SK-N-SH treated with all-trans-retinoic acid at 6 μM for 48 hours (cell line): ENCODE measurements around the gene CNTN1.

Source experiments
- ATAC-seq: fragments of 200-7000 bp; cut with Tn5 transposase; 3 replicates; pipeline ENCODE4 v1.9.1; 2020; ENCODE audit warnings: mild to moderate bottlenecking, moderate library complexity
- ARNTL ChIP-seq: fragments of 450-650 bp; formaldehyde crosslinking; IDR thresholded peaks from 2 replicates; pipeline ENCODE4 v1.5.0; 2020; ENCODE audit warnings: low read depth, mild to moderate bottlenecking, moderate library complexity, borderline replicate concordance
- CREB5 ChIP-seq: fragments of 250-450 bp; sonication (Bioruptor Pico); IDR thresholded peaks from 2 replicates; pipeline ENCODE4 v1.5.1; 2020; ENCODE audit warnings: low read depth, mild to moderate bottlenecking, moderate library complexity
- CSRNP3 ChIP-seq: fragments of 250-450 bp; sonication (Bioruptor Pico); IDR thresholded peaks from 2 replicates; pipeline ENCODE4 v1.5.1; 2021; ENCODE audit warnings: mild to moderate bottlenecking, moderate library complexity
- ESRRG ChIP-seq: fragments of 250-450 bp; sonication (Bioruptor Pico); IDR thresholded peaks from 2 replicates; pipeline ENCODE4 v1.6.1; 2021; ENCODE audit warnings: mild to moderate bottlenecking
- GLIS3 ChIP-seq: fragments of 250-450 bp; sonication (Bioruptor Pico); IDR thresholded peaks from 2 replicates; pipeline ENCODE4 v1.5.0; 2020; ENCODE audit warnings: mild to moderate bottlenecking, moderate library complexity
- ISL1 ChIP-seq: fragments of 250-450 bp; sonication (Bioruptor Pico); IDR thresholded peaks from 2 replicates; pipeline ENCODE4 v2.1.2; 2022; ENCODE audit warnings: mild to moderate bottlenecking, moderate library complexity
- OSR1 ChIP-seq: fragments of 250-450 bp; sonication (Bioruptor Pico); IDR thresholded peaks from 2 replicates; pipeline ENCODE4 v1.8.0; 2022; ENCODE audit warnings: moderate library complexity, mild to moderate bottlenecking, inconsistent platforms
- POU6F1 ChIP-seq: fragments of 250-450 bp; sonication (Bioruptor Pico); IDR thresholded peaks from 2 replicates; pipeline ENCODE4 v1.8.0; 2021; ENCODE audit warnings: low read depth, mild to moderate bottlenecking, moderate library complexity, borderline replicate concordance
- TCF4 ChIP-seq: fragments of 250-450 bp; sonication (Bioruptor Pico); IDR thresholded peaks from 2 replicates; pipeline ENCODE4 v1.8.0; 2021; ENCODE audit warnings: mild to moderate bottlenecking, moderate library complexity, borderline replicate concordance
- TOX ChIP-seq: fragments of 250-450 bp; sonication (Bioruptor Pico); IDR thresholded peaks from 2 replicates; pipeline ENCODE4 v1.8.0; 2021; ENCODE audit warnings: mild to moderate bottlenecking, moderate library complexity, borderline replicate concordance
- TSHZ2 ChIP-seq: fragments of 250-450 bp; sonication (Bioruptor Pico); IDR thresholded peaks from 2 replicates; pipeline ENCODE4 v1.5.0; 2020; ENCODE audit warnings: mild to moderate bottlenecking, moderate library complexity
- ZC3H10 ChIP-seq: fragments of 250-450 bp; sonication (Bioruptor Pico); IDR thresholded peaks from 2 replicates; pipeline ENCODE4 v1.5.1; 2021; ENCODE audit warnings: mild to moderate bottlenecking, moderate library complexity
- ZFP30 ChIP-seq: fragments of 450-650 bp; formaldehyde crosslinking; IDR thresholded peaks from 2 replicates; pipeline ENCODE4 v1.5.0; 2022; ENCODE audit warnings: mild to moderate bottlenecking, moderate library complexity
- ZNF565 ChIP-seq: fragments of 450-650 bp; formaldehyde crosslinking; conservative IDR thresholded peaks from 2 replicates; pipeline ENCODE4 v1.5.0; 2020; ENCODE audit warnings: low read depth, mild to moderate bottlenecking, moderate library complexity
- ZNF70 ChIP-seq: fragments of 450-650 bp; formaldehyde crosslinking; IDR thresholded peaks from 2 replicates; pipeline ENCODE4 v1.5.0; 2020; ENCODE audit warnings: mild to moderate bottlenecking, moderate library complexity
- ZNF8 ChIP-seq: fragments of 450-650 bp; formaldehyde crosslinking; IDR thresholded peaks from 2 replicates; pipeline ENCODE4 v1.5.0; 2020; ENCODE audit warnings: mild to moderate bottlenecking, moderate library complexity

The CNTN1 gene

GRCh38 chr12:40801861-40802260, 109.6 kb downstream of the CNTN1 start:
- no peak for TF ChIP-seq GLIS3 (CRISPR knock-in tag)
- no peak for TF ChIP-seq ZFP30
- no peak for TF ChIP-seq ZNF70 (CRISPR knock-in tag)
- TF ChIP-seq ZNF8 (CRISPR knock-in tag), result no peak
- no peak for TF ChIP-seq ARNTL (CRISPR knock-in tag)
- TF ChIP-seq OSR1, result no peak
- TF ChIP-seq CREB5, result no peak
- no peak for TF ChIP-seq ZNF565 (CRISPR knock-in tag)
- no peak for TF ChIP-seq TSHZ2 (CRISPR knock-in tag)
- TF ChIP-seq ESRRG, result no peak
- TF ChIP-seq TOX (CRISPR knock-in tag), result no peak
- TF ChIP-seq ISL1 (CRISPR knock-in tag), result no peak
- no peak for TF ChIP-seq CSRNP3 (CRISPR knock-in tag)
- ATAC-seq, result no peak

GRCh38 chr12:40802656-40803055, 110.4 kb downstream of the CNTN1 start:
- no peak for ATAC-seq
- no peak for TF ChIP-seq ARNTL (CRISPR knock-in tag)
- TF ChIP-seq ISL1 (CRISPR knock-in tag), result peak; percentile 55
- no peak for TF ChIP-seq ZNF565 (CRISPR knock-in tag)

GRCh38 chr12:40819436-40820108, 127.3 kb downstream of the CNTN1 start:
- no peak for ATAC-seq
- TF ChIP-seq TSHZ2 (CRISPR knock-in tag) (no peak), TCF4 (CRISPR knock-in tag) (no peak), ZNF8 (CRISPR knock-in tag) (no peak), ESRRG (no peak), ARNTL (CRISPR knock-in tag) (no peak), POU6F1 (no peak), ZNF565 (CRISPR knock-in tag) (no peak)

- ATAC-seq, result no peak
These were observed 128.7 kb downstream of the CNTN1 start for GRCh38 chr12:40820794-40821484.

More at GRCh38 chr12:40820794-40821484, 128.7 kb downstream of the CNTN1 start:
- TF ChIP-seq ZC3H10, result no peak
- TF ChIP-seq ISL1 (CRISPR knock-in tag), result peak; percentile 36; the same call in 1 of the 2 replicates
- TF ChIP-seq, all 23 proteins: peak for 1
